GM23338 (cell line): Measurements from ENCODE around the gene CTDSPL. TPM values are rescaled to one million over a fixed set of nuclear protein-coding genes. Genes with fewer than 3 reads are reported as not detected.

ENCODE experiments used
- ATAC-seq: fragments of 200-7000 bp; cut with Tn5 transposase; 3 replicates; pipeline ENCODE4 v1.9.1; 2020
- DNase-seq: peaks from one replicate; pipeline ENCODE4 v3.0.0-alpha.2; 2015; ENCODE audit warnings: low spot score
- H2AFZ ChIP-seq: fragments of 200-600 bp; sonication (generic); 2 replicates; pipeline ENCODE4 v1.8.0; 2016; ENCODE audit warnings: antibody characterized with exemption, mild to moderate bottlenecking, moderate library complexity
- H3F3A ChIP-seq: fragments of 200-600 bp; sonication (generic); replicated peaks from 2 replicates; pipeline ENCODE4 v1.8.0; 2017; ENCODE audit warnings: antibody characterized with exemption, mixed run types, low read depth
- H3K27ac ChIP-seq: fragments of 200-600 bp; sonication (generic); 2 replicates; pipeline ENCODE4 v1.6.1; 2016; ENCODE audit warnings: low read depth
- H3K27me3 ChIP-seq: fragments of 200-600 bp; sonication (generic); 2 replicates; pipeline ENCODE4 v1.8.0; 2016; ENCODE audit warnings: mild to moderate bottlenecking, mixed run types, moderate library complexity; ENCODE audit not compliant: insufficient read depth
- H3K36me3 ChIP-seq: fragments of 200-600 bp; sonication (generic); 2 replicates; pipeline ENCODE4 v1.8.0; 2016; ENCODE audit warnings: mild to moderate bottlenecking; ENCODE audit not compliant: insufficient read depth
- H3K4me1 ChIP-seq: fragments of 200-600 bp; sonication (generic); 2 replicates; pipeline ENCODE4 v1.8.0; 2016; ENCODE audit warnings: mild to moderate bottlenecking, moderate library complexity; ENCODE audit not compliant: insufficient read depth
- H3K4me2 ChIP-seq: fragments of 200-600 bp; sonication (generic); 2 replicates; pipeline ENCODE4 v1.7.1; 2017; ENCODE audit warnings: mixed run types
- H3K4me3 ChIP-seq: fragments of 200-600 bp; sonication (generic); 2 replicates; pipeline ENCODE4 v1.6.1; 2016; ENCODE audit warnings: mixed run types
- H3K79me2 ChIP-seq: fragments of 200-600 bp; sonication (generic); replicated peaks from 2 replicates; pipeline ENCODE4 v1.8.0; 2017; ENCODE audit warnings: mild to moderate bottlenecking; ENCODE audit not compliant: insufficient read depth
- H3K9me2 ChIP-seq: fragments of 200-600 bp; sonication (generic); 2 replicates; pipeline ENCODE4 v1.8.0; 2017; ENCODE audit not compliant: insufficient read depth
- H4K20me1 ChIP-seq: fragments of 200-600 bp; sonication (generic); replicated peaks from 2 replicates; pipeline ENCODE4 v1.8.0; 2017; ENCODE audit warnings: mild to moderate bottlenecking; ENCODE audit not compliant: insufficient read depth
- H3K27ac Mint-ChIP-seq: 2 replicates; pipeline ENCODE4 v1.8.0; 2020; ENCODE audit warnings: inconsistent platforms, mild to moderate bottlenecking, moderate library complexity, mixed read lengths
- H3K27me3 Mint-ChIP-seq: 3 replicates; pipeline ENCODE4 v1.8.0; 2022; ENCODE audit warnings: low read depth, mild to moderate bottlenecking, moderate library complexity, mixed read lengths, inconsistent platforms; ENCODE audit not compliant: insufficient read depth, poor library complexity
- H3K36me3 Mint-ChIP-seq: 3 replicates; pipeline ENCODE4 v1.8.0; 2021; ENCODE audit warnings: low read depth, mild to moderate bottlenecking, inconsistent platforms, moderate library complexity, mixed read lengths
- H3K4me1 Mint-ChIP-seq: 3 replicates; pipeline ENCODE4 v1.8.0; 2020; ENCODE audit warnings: mild to moderate bottlenecking, inconsistent platforms, mixed read lengths
- H3K4me3 Mint-ChIP-seq: 3 replicates; pipeline ENCODE4 v1.8.0; 2021; ENCODE audit warnings: moderate library complexity, mild to moderate bottlenecking, inconsistent platforms, mixed read lengths
- H3K9me3 Mint-ChIP-seq: 3 replicates; pipeline ENCODE4 v1.8.0; 2020; ENCODE audit warnings: moderate library complexity, mild to moderate bottlenecking, inconsistent platforms, mixed read lengths
- CREB1 ChIP-seq: fragments of 250-450 bp; sonication (Bioruptor Pico); IDR thresholded peaks from 2 replicates; pipeline ENCODE4 v1.5.0; 2020; ENCODE audit warnings: low read depth, mild to moderate bottlenecking, moderate library complexity
- EZH2 ChIP-seq: fragments of 200-600 bp; sonication (generic); IDR thresholded peaks from one replicate; pipeline ENCODE4 v1.8.0; 2017; ENCODE audit warnings: antibody characterized with exemption, mild to moderate bottlenecking, low read depth; ENCODE audit not compliant: unreplicated experiment
- POLR2AphosphoS5 ChIP-seq: IDR thresholded peaks from 2 replicates; pipeline ENCODE4 v1.6.1; 2016; ENCODE audit warnings: antibody characterized with exemption, low read depth
- ZNF331 ChIP-seq: fragments of 250-450 bp; sonication (Bioruptor Pico); IDR thresholded peaks from 2 replicates; pipeline ENCODE4 v1.5.0; 2020; ENCODE audit warnings: low read depth, mild to moderate bottlenecking, moderate library complexity
- polyA plus RNA-seq: library from polyadenylated mRNA; unstranded; fragments of >200 nt; fragmentation: Nextera tagmentation; extraction: Ambion mirVana; gene quantifications from 2 replicates; pipeline ENCODE4 v1.2.1, GENCODE V29; 2016
- total RNA-seq: library from RNA; depleted of rRNA; stranded (reverse); fragments of >200 nt; shearing (Covaris generic); gene quantifications from 2 replicates; pipeline ENCODE4 v1.2.3, GENCODE V29; 2014
- TF ChIP-seq, protein P1 (sequence below): IDR thresholded peaks from one replicate; pipeline ENCODE4 v1.6.1; 2018; ENCODE audit warnings: antibody characterized with exemption; ENCODE audit not compliant: unreplicated experiment
- TF ChIP-seq, protein P2 (sequence below), 2 experiments: fragments of 200-600 bp in 1 of 2; sonication (generic) in 1 of 2; conservative IDR thresholded peaks; 2 replicates each; pipeline versions ENCODE4 v1.5.1 to v1.6.1; 2016 to 2017; ENCODE audit warnings: antibody characterized with exemption in 2 of 2, low read depth in 2 of 2, mild to moderate bottlenecking in 2 of 2, moderate library complexity in 1 of 2
- TF ChIP-seq, protein P3 (sequence below): IDR thresholded peaks from 2 replicates; pipeline ENCODE4 v1.6.1; 2016; ENCODE audit warnings: antibody characterized with exemption
- TF ChIP-seq, protein P4 (sequence below): fragments of 250-450 bp; sonication (Bioruptor Pico); IDR thresholded peaks from 2 replicates; pipeline ENCODE4 v1.5.0; 2020; ENCODE audit warnings: mild to moderate bottlenecking, moderate library complexity

The CTDSPL gene
- total and polyA plus RNA-seq, 2 experiments from 2014 or later: 23.2 to 42.0 TPM

DNA sequence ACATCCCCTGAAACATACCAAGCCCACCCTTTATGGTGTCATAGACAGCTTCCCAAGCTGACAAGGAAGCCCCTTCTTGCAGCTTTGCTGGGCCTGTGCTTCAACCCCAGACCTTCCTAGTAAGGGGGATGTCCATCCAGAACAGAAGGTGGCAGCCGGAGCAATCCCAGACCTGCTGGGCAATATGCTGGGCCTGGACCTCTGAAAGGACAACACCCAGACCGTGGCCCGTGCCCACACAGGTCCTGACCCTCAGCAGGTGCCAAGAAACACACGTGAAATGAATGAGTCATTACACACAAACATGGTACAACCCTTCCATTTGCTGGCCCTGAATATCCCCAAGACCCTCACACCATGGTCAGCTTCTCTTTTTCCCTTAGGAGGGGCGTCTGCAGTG, 109.1 kb downstream of the CTDSPL start:
- H3K36me3 Mint-ChIP-seq: peaks cover 9% of the 10 kb centered on the region
- Histone ChIP-seq H4K20me1 (no peaks in the 10 kb centered on the region), H3K27ac (no peak overlapping the region), H3F3A (no peaks in the 10 kb centered on the region), H3K27me3 (no peaks in the 10 kb centered on the region), H3K4me1 (0 out of 2 replicates have a peak, but pooled peaks cover 10% of the 10 kb centered on the region), H3K36me3 (peaks cover 4% of the 10 kb centered on the region; the same call in 1 of the 2 replicates), H3K79me2 (no peaks in the 10 kb centered on the region), H3K4me3 (no peak overlapping the region), H3K4me2 (no peak overlapping the region), H2AFZ (no peak overlapping the region), H3K9me2 (no peaks in the 10 kb centered on the region)
- no peak for DNase-seq
- H3K9me3 Mint-ChIP-seq: no peaks in the 10 kb centered on the region
- no peak for ATAC-seq
- no peak overlapping the region for H3K4me3 Mint-ChIP-seq
- peaks cover 33% of the 10 kb centered on the region for H3K4me1 Mint-ChIP-seq
- H3K27ac Mint-ChIP-seq: no peak overlapping the region
- peaks cover 2% of the 10 kb centered on the region for H3K27me3 Mint-ChIP-seq
- TF ChIP-seq, protein P1, sequence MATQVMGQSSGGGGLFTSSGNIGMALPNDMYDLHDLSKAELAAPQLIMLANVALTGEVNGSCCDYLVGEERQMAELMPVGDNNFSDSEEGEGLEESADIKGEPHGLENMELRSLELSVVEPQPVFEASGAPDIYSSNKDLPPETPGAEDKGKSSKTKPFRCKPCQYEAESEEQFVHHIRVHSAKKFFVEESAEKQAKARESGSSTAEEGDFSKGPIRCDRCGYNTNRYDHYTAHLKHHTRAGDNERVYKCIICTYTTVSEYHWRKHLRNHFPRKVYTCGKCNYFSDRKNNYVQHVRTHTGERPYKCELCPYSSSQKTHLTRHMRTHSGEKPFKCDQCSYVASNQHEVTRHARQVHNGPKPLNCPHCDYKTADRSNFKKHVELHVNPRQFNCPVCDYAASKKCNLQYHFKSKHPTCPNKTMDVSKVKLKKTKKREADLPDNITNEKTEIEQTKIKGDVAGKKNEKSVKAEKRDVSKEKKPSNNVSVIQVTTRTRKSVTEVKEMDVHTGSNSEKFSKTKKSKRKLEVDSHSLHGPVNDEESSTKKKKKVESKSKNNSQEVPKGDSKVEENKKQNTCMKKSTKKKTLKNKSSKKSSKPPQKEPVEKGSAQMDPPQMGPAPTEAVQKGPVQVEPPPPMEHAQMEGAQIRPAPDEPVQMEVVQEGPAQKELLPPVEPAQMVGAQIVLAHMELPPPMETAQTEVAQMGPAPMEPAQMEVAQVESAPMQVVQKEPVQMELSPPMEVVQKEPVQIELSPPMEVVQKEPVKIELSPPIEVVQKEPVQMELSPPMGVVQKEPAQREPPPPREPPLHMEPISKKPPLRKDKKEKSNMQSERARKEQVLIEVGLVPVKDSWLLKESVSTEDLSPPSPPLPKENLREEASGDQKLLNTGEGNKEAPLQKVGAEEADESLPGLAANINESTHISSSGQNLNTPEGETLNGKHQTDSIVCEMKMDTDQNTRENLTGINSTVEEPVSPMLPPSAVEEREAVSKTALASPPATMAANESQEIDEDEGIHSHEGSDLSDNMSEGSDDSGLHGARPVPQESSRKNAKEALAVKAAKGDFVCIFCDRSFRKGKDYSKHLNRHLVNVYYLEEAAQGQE: no peak
- no peak for TF ChIP-seq EZH2
- no peak for TF ChIP-seq CREB1 (CRISPR knock-in tag)
- TF ChIP-seq, protein P2, sequence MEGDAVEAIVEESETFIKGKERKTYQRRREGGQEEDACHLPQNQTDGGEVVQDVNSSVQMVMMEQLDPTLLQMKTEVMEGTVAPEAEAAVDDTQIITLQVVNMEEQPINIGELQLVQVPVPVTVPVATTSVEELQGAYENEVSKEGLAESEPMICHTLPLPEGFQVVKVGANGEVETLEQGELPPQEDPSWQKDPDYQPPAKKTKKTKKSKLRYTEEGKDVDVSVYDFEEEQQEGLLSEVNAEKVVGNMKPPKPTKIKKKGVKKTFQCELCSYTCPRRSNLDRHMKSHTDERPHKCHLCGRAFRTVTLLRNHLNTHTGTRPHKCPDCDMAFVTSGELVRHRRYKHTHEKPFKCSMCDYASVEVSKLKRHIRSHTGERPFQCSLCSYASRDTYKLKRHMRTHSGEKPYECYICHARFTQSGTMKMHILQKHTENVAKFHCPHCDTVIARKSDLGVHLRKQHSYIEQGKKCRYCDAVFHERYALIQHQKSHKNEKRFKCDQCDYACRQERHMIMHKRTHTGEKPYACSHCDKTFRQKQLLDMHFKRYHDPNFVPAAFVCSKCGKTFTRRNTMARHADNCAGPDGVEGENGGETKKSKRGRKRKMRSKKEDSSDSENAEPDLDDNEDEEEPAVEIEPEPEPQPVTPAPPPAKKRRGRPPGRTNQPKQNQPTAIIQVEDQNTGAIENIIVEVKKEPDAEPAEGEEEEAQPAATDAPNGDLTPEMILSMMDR (conservative IDR thresholded peaks at IDR 0.05; ENCODE audit: low read depth in 2 of 2): no peak
- TF ChIP-seq POLR2AphosphoS5: no peak

DNA sequence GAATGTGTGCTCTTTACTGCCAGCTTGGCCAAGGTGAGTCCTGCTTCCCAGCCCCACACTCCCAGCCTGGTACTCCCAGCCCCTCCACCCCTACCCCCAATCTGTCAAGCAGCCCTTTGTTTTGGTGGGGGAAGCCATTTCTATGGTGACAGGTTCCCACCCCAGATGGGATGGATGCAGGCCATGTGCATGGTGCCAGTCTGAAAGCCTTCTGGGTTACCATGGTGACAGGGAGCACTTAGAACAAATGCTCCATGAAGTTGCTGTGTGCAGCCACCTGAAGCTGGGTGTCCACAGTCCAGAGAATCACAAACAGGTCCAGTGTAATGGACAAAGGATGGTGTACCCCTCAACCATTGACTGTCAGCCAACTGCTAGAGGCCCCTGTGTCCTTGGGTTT, 109.8 kb downstream of the CTDSPL start:
- H3K27me3 Mint-ChIP-seq: peaks cover 2% of the 10 kb centered on the region
- no peak overlapping the region for H3K4me3 Mint-ChIP-seq
- no peaks in the 10 kb centered on the region for H3K27me3 ChIP-seq
- H3K79me2 ChIP-seq: no peaks in the 10 kb centered on the region
- H3K27ac Mint-ChIP-seq: no peak overlapping the region
- H3K4me1 ChIP-seq: 0 out of 2 replicates have a peak, but pooled peaks cover 10% of the 10 kb centered on the region
- peaks cover 8% of the 10 kb centered on the region; the same call in 1 of the 2 replicates for H3K36me3 ChIP-seq
- ATAC-seq (no peak), DNase-seq (no peak)
- TF ChIP-seq, protein P3, sequence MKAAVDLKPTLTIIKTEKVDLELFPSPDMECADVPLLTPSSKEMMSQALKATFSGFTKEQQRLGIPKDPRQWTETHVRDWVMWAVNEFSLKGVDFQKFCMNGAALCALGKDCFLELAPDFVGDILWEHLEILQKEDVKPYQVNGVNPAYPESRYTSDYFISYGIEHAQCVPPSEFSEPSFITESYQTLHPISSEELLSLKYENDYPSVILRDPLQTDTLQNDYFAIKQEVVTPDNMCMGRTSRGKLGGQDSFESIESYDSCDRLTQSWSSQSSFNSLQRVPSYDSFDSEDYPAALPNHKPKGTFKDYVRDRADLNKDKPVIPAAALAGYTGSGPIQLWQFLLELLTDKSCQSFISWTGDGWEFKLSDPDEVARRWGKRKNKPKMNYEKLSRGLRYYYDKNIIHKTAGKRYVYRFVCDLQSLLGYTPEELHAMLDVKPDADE: no peak
- no peak for TF ChIP-seq EZH2
- TF ChIP-seq POLR2AphosphoS5: no peak
- TF ChIP-seq, protein P4, sequence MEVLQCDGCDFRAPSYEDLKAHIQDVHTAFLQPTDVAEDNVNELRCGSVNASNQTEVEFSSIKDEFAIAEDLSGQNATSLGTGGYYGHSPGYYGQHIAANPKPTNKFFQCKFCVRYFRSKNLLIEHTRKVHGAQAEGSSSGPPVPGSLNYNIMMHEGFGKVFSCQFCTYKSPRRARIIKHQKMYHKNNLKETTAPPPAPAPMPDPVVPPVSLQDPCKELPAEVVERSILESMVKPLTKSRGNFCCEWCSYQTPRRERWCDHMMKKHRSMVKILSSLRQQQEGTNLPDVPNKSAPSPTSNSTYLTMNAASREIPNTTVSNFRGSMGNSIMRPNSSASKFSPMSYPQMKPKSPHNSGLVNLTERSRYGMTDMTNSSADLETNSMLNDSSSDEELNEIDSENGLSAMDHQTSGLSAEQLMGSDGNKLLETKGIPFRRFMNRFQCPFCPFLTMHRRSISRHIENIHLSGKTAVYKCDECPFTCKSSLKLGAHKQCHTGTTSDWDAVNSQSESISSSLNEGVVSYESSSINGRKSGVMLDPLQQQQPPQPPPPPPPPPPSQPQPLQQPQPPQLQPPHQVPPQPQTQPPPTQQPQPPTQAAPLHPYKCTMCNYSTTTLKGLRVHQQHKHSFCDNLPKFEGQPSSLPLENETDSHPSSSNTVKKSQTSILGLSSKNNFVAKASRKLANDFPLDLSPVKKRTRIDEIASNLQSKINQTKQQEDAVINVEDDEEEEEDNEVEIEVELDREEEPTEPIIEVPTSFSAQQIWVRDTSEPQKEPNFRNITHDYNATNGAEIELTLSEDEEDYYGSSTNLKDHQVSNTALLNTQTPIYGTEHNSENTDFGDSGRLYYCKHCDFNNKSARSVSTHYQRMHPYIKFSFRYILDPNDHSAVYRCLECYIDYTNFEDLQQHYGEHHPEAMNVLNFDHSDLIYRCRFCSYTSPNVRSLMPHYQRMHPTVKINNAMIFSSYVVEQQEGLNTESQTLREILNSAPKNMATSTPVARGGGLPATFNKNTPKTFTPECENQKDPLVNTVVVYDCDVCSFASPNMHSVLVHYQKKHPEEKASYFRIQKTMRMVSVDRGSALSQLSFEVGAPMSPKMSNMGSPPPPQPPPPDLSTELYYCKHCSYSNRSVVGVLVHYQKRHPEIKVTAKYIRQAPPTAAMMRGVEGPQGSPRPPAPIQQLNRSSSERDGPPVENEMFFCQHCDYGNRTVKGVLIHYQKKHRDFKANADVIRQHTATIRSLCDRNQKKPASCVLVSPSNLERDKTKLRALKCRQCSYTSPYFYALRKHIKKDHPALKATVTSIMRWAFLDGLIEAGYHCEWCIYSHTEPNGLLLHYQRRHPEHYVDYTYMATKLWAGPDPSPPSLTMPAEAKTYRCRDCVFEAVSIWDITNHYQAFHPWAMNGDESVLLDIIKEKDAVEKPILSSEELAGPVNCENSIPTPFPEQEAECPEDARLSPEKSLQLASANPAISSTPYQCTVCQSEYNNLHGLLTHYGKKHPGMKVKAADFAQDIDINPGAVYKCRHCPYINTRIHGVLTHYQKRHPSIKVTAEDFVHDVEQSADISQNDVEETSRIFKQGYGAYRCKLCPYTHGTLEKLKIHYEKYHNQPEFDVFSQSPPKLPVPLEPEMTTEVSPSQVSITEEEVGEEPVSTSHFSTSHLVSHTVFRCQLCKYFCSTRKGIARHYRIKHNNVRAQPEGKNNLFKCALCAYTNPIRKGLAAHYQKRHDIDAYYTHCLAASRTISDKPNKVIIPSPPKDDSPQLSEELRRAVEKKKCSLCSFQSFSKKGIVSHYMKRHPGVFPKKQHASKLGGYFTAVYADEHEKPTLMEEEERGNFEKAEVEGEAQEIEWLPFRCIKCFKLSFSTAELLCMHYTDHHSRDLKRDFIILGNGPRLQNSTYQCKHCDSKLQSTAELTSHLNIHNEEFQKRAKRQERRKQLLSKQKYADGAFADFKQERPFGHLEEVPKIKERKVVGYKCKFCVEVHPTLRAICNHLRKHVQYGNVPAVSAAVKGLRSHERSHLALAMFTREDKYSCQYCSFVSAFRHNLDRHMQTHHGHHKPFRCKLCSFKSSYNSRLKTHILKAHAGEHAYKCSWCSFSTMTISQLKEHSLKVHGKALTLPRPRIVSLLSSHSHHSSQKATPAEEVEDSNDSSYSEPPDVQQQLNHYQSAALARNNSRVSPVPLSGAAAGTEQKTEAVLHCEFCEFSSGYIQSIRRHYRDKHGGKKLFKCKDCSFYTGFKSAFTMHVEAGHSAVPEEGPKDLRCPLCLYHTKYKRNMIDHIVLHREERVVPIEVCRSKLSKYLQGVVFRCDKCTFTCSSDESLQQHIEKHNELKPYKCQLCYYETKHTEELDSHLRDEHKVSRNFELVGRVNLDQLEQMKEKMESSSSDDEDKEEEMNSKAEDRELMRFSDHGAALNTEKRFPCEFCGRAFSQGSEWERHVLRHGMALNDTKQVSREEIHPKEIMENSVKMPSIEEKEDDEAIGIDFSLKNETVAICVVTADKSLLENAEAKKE (CRISPR knock-in tag): no peak
- no peak for TF ChIP-seq ZNF331 (CRISPR knock-in tag)
- H3K9me2 ChIP-seq: no peaks in the 10 kb centered on the region
- H3K27ac ChIP-seq: no peak overlapping the region
- H3K4me3 ChIP-seq: no peak overlapping the region
- no peaks in the 10 kb centered on the region for H3F3A ChIP-seq
- peaks cover 33% of the 10 kb centered on the region for H3K4me1 Mint-ChIP-seq
- no peak overlapping the region for H2AFZ ChIP-seq
- H3K4me2 ChIP-seq: no peak overlapping the region
- peaks cover 2% of the 10 kb centered on the region; the same call in 1 of the 2 replicates for H4K20me1 ChIP-seq
- H3K9me3 Mint-ChIP-seq: no peaks in the 10 kb centered on the region
- peaks cover 12% of the 10 kb centered on the region for H3K36me3 Mint-ChIP-seq
